H1 (cell line): Measurements from ENCODE around the gene FAT3. TPM values are rescaled to one million over a fixed set of nuclear protein-coding genes. Genes with fewer than 3 reads are reported as not detected.

ENCODE experiments used
- CTCF ChIA-PET: fragments of 300-600 bp; sonication (Branson Sonifier 250); formaldehyde crosslinking; loops from one replicate; lab custom pipeline; 2021; ENCODE audit not compliant: partially characterized antibody; lab: Charles Lee
- POLR2A ChIA-PET: fragments of 300-600 bp; sonication (Branson Sonifier 250); formaldehyde crosslinking; loops from one replicate; lab custom pipeline; 2021; ENCODE audit warnings: inconsistent platforms; ENCODE audit not compliant: partially characterized antibody; lab: Charles Lee
- DNase-seq, 2 experiments: peaks; one replicate each; pipeline versions ENCODE4 v3.0.0 to v3.0.0-alpha.2; 2010 to 2022; ENCODE audit warnings: low spot score in 2 of 2, low read depth in 1 of 2, mixed read lengths in 1 of 2
- FAIRE-seq: peaks from 2 replicates; lab custom pipeline; 2011; peaks lifted over from hg19 to GRCh38; lab: Jason Lieb, UNC
- H2AFZ ChIP-seq: 2 replicates; pipeline ENCODE4 v1.8.1; 2012; ENCODE audit warnings: low read length, inconsistent platforms
- H2AK5ac ChIP-seq: 2 replicates; pipeline ENCODE4 v1.6.1; 2013; ENCODE audit warnings: low read depth, low read length
- H2BK120ac ChIP-seq: replicated peaks from 2 replicates; pipeline ENCODE3; 2013; ENCODE audit warnings: low read depth, low read length, inconsistent platforms
- H2BK12ac ChIP-seq: 2 replicates; pipeline ENCODE4 v1.6.1; 2013; ENCODE audit warnings: low read depth, low read length
- H2BK15ac ChIP-seq: 2 replicates; pipeline ENCODE4 v1.6.1; 2013; ENCODE audit warnings: low read length
- H2BK20ac ChIP-seq: 2 replicates; pipeline ENCODE4 v1.6.1; 2013; ENCODE audit warnings: low read length
- H2BK5ac ChIP-seq: 2 replicates; pipeline ENCODE4 v1.6.1; 2013; ENCODE audit warnings: low read depth, low read length
- H3K14ac ChIP-seq: 2 replicates; pipeline ENCODE4 v1.6.1; 2013; ENCODE audit warnings: inconsistent platforms; ENCODE audit not compliant: insufficient read length
- H3K18ac ChIP-seq: 2 replicates; pipeline ENCODE4 v1.6.1; 2013; ENCODE audit warnings: low read length; ENCODE audit errors: extremely low read depth
- H3K23ac ChIP-seq: 2 replicates; pipeline ENCODE4 v1.6.1; 2013; ENCODE audit warnings: inconsistent platforms; ENCODE audit not compliant: insufficient read length
- H3K23me2 ChIP-seq: 2 replicates; pipeline ENCODE4 v1.6.1; 2013; ENCODE audit warnings: low read depth, low read length
- H3K27ac ChIP-seq: 2 replicates; pipeline ENCODE4 v1.6.1; 2011; ENCODE audit warnings: low read depth, low read length, inconsistent platforms
- H3K27me3 ChIP-seq, 4 experiments: replicated peaks in 1 of 4; 1 replicate in 1 of 4; 2 replicates in 3 of 4; pipeline versions ENCODE4 v1.6.1 to v1.8.1; 2011 to 2013; ENCODE audit warnings: low read length in 3 of 4, mild to moderate bottlenecking in 3 of 4, inconsistent platforms in 2 of 4, mixed read lengths in 2 of 4, moderate library complexity in 1 of 4; ENCODE audit not compliant: control insufficient read depth in 3 of 4, insufficient read depth in 3 of 4; ENCODE audit errors: extremely low read depth in 1 of 4
- H3K36me3 ChIP-seq, 4 experiments: 2 replicates each; pipeline versions ENCODE4 v1.6.1 to v1.8.1; 2011 to 2013; ENCODE audit warnings: mild to moderate bottlenecking in 4 of 4, low read length in 3 of 4, moderate library complexity in 2 of 4, control low read depth in 1 of 4, inconsistent platforms in 1 of 4; ENCODE audit not compliant: insufficient read depth in 4 of 4, control insufficient read depth in 2 of 4
- H3K4ac ChIP-seq: replicated peaks from 2 replicates; pipeline ENCODE3; 2013; ENCODE audit warnings: low read length, low read depth, mixed read lengths, inconsistent platforms; ENCODE audit not compliant: insufficient read length
- H3K4me1 ChIP-seq, 4 experiments: replicated peaks in 1 of 4; 1 replicate in 1 of 4; 2 replicates in 3 of 4; pipeline versions ENCODE4 v1.6.1 to v1.8.1; 2011 to 2013; ENCODE audit warnings: low read length in 3 of 4, inconsistent platforms in 2 of 4, mixed read lengths in 1 of 4; ENCODE audit not compliant: insufficient read depth in 4 of 4, control insufficient read depth in 3 of 4
- H3K4me2 ChIP-seq, 2 experiments: 2 replicates each; pipeline versions ENCODE4 v1.6.1 to v1.8.1; 2011 to 2013; ENCODE audit warnings: low read depth in 2 of 2, low read length in 2 of 2, control low read depth in 1 of 2, inconsistent platforms in 1 of 2, mild to moderate bottlenecking in 1 of 2; ENCODE audit not compliant: insufficient read depth in 1 of 2
- H3K4me3 ChIP-seq, 4 experiments: fragments of 200-600, 300-600 bp in 1 of 4; sonication (generic), shearing (Covaris generic), sonication (Bioruptor Twin) in 1 of 4; 2 replicates each; pipeline versions ENCODE4 v1.5.1 to v1.8.1; 2011 to 2016; ENCODE audit warnings: low read length in 4 of 4, low read depth in 3 of 4, control low read depth in 2 of 4, inconsistent platforms in 2 of 4, mild to moderate bottlenecking in 2 of 4, mixed read lengths in 1 of 4, moderate library complexity in 1 of 4; ENCODE audit not compliant: insufficient read depth in 2 of 4; ENCODE audit errors: extremely low read depth in 1 of 4
- H3K56ac ChIP-seq: replicated peaks from 2 replicates; pipeline ENCODE3; 2013; ENCODE audit warnings: low read depth, mild to moderate bottlenecking, mixed read lengths, low read length, inconsistent platforms; ENCODE audit not compliant: insufficient read length
- H3K79me1 ChIP-seq: 2 replicates; pipeline ENCODE4 v1.6.1; 2013; ENCODE audit warnings: low read depth, low read length, control low read depth
- H3K79me2 ChIP-seq, 2 experiments: 2 replicates each; pipeline versions ENCODE4 v1.6.1 to v1.8.1; 2012 to 2013; ENCODE audit warnings: low read length in 2 of 2, mild to moderate bottlenecking in 2 of 2, inconsistent platforms in 1 of 2; ENCODE audit not compliant: insufficient read depth in 2 of 2, control insufficient read depth in 1 of 2
- H3K9ac ChIP-seq, 4 experiments: replicated peaks in 1 of 4; 1 replicate in 1 of 4; 2 replicates in 3 of 4; pipeline versions ENCODE4 v1.6.1 to v1.8.1; 2011 to 2013; ENCODE audit warnings: low read depth in 3 of 4, low read length in 3 of 4, control low read depth in 2 of 4, mild to moderate bottlenecking in 2 of 4, moderate library complexity in 2 of 4, inconsistent platforms in 1 of 4; ENCODE audit errors: extremely low read depth in 1 of 4
- H3K9me3 ChIP-seq, 2 experiments: 2 replicates each; pipeline versions ENCODE4 v1.6.1 to v1.8.1; 2012 to 2013; ENCODE audit warnings: mild to moderate bottlenecking in 2 of 2, moderate library complexity in 2 of 2, control low read depth in 1 of 2, inconsistent platforms in 1 of 2, low read depth in 1 of 2, low read length in 1 of 2, mixed read lengths in 1 of 2; ENCODE audit not compliant: insufficient read depth in 2 of 2
- H4K20me1 ChIP-seq, 2 experiments: replicated peaks in 1 of 2; 2 replicates each; pipeline versions ENCODE3 to v1.8.1; 2011 to 2013; ENCODE audit warnings: inconsistent platforms in 2 of 2, low read length in 2 of 2, mild to moderate bottlenecking in 1 of 2; ENCODE audit not compliant: insufficient read depth in 2 of 2, control insufficient read depth in 1 of 2
- H4K5ac ChIP-seq: 2 replicates; pipeline ENCODE4 v1.6.1; 2013; ENCODE audit warnings: low read length, low read depth, mixed read lengths, inconsistent platforms; ENCODE audit not compliant: insufficient read length
- H4K8ac ChIP-seq: 2 replicates; pipeline ENCODE4 v1.8.0; 2013; ENCODE audit warnings: mild to moderate bottlenecking, moderate library complexity, low read length, inconsistent platforms; ENCODE audit not compliant: insufficient read depth; ENCODE audit errors: extremely low read depth
- H4K91ac ChIP-seq: replicated peaks from 2 replicates; pipeline ENCODE3; 2013; ENCODE audit warnings: low read length, mixed read lengths, inconsistent platforms; ENCODE audit not compliant: insufficient read length
- BRCA1 ChIP-seq: IDR thresholded peaks from 2 replicates; pipeline ENCODE4 v1.6.1; 2012; ENCODE audit warnings: low read depth, low read length, improper control_type of control experiment
- KDM5A ChIP-seq: fragments of 200-600 bp; IDR thresholded peaks from 2 replicates; pipeline ENCODE4 v1.7.1; 2012; ENCODE audit warnings: mild to moderate bottlenecking, low read length, inconsistent platforms, mixed read lengths
- NRF1 ChIP-seq: IDR thresholded peaks from 2 replicates; pipeline ENCODE4 v1.6.1; 2011; ENCODE audit warnings: mild to moderate bottlenecking, low read depth, low read length, improper control_type of control experiment
- WGBS, 2 experiments: shearing (Covaris generic) in 1 of 2; methylation state at CpG; one replicate each; pipeline versions ENCODE4 v1.1.6 to v1.1.7; 2013 to 2015; ENCODE audit warnings: low lambda C conversion rate in 2 of 2, mixed read lengths in 2 of 2, inconsistent platforms in 1 of 2, low coverage in 1 of 2, missing lambda C conversion rate in 1 of 2; ENCODE audit not compliant: insufficient replicate concordance in 2 of 2, insufficient coverage in 1 of 2, insufficient read length in 1 of 2; ENCODE audit errors: extremely low coverage in 1 of 2, missing lambda C conversion rate in 1 of 2; 5-methylcytosine and 5-hydroxymethylcytosine counted together
- polyA plus RNA-seq, 7 experiments: library from polyadenylated mRNA; depleted of rRNA in 3 of 7; stranded (reverse) in 5 of 7; unstranded in 2 of 7; fragments of >200 nt in 5 of 7; fragments of 200-250 nt in 2 of 7; gene quantifications; 1 replicate in 5 of 7; 2 replicates in 1 of 7; 4 replicates in 1 of 7; pipeline versions ENCODE4 v1.2.1 to v1.2.3, GENCODE V29; 2011 to 2013; ENCODE audit warnings: missing spikeins in 2 of 7, mixed read lengths in 2 of 7
- total RNA-seq: library from RNA; stranded (reverse); fragmentation: NEBNext Ultra II Directional; extraction: Animal tissue kit (Norgen Biotek cat#: 25700); gene quantifications from 2 replicates; pipeline ENCODE4 v1.2.1, GENCODE V29; 2021

FAT3 gene
- total and polyA plus RNA-seq, 2 of the 8 experiments (the other 6 are each of a cell fraction or from before 2014, with no cell fraction given) = 7.2 to 18.4 TPM

- H3K36me3 ChIP-seq = no peaks in the 10 kb centered on the region
- H2BK20ac ChIP-seq = no peak overlapping the region
- DNase-seq (no peak), FAIRE-seq (no peak)
- no peak overlapping the region for H3K56ac ChIP-seq
- H2BK15ac ChIP-seq = no peak overlapping the region
- H3K27ac ChIP-seq = no peak overlapping the region
- no peak overlapping the region for H4K91ac ChIP-seq
- no peak overlapping the region for H2AK5ac ChIP-seq
- H2BK12ac ChIP-seq = no peak overlapping the region
- H4K20me1 ChIP-seq = no peaks in the 10 kb centered on the region
- H4K5ac ChIP-seq = no peak overlapping the region
- no peak overlapping the region for H3K4me3 ChIP-seq
- H3K27me3 ChIP-seq = no peaks in the 10 kb centered on the region
- WGBS, 2 experiments = 96% methylated on average over 4 of the region's 4 CpGs; no CpG with 5 or more reads in 1 of the 2 experiments
- peaks cover 0 to 16% of the 10 kb centered on the region in 2 experiments; a peak in 2 of 4 replicates for H3K79me2 ChIP-seq
- H3K18ac ChIP-seq = no peak overlapping the region
- no peak overlapping the region for H3K23ac ChIP-seq
- no peak overlapping the region for H3K4me2 ChIP-seq
- no peak overlapping the region for H3K4ac ChIP-seq
- H3K23me2 ChIP-seq = no peaks in the 10 kb centered on the region
- no peaks in the 10 kb centered on the region for H3K9me3 ChIP-seq
- no peak overlapping the region for H2AFZ ChIP-seq
- H2BK120ac ChIP-seq = no peak overlapping the region
- ChIA-PET POLR2A (no interaction called here), CTCF (interaction anchor here (0.9 kb wide), 1 partner anchor 84 kb away, joined by 3 read pairs; no protein-coding TSS in a partner anchor)
- no peak overlapping the region for H3K14ac ChIP-seq
- no peak overlapping the region for H2BK5ac ChIP-seq
- no peak overlapping the region for H4K8ac ChIP-seq
- H3K4me1 ChIP-seq = peaks cover 0 to 11% (median 6%) of the 10 kb centered on the region in 4 experiments; a peak in 4 of 7 replicates
- H3K79me1 ChIP-seq = no peaks in the 10 kb centered on the region
- H3K9ac ChIP-seq = no peak overlapping the region
- TF ChIP-seq KDM5A (no peak), BRCA1 (no peak), NRF1 (no peak)
Measured at GRCh38 chr11:92257536-92257935, 32.9 kb downstream of the FAT3 start.
